Tibial artery (tissue), 4 donors: ENCODE data around the gene PTPN14.

Source experiments
- DNase-seq, 2 donors: peaks; one replicate each; pipeline ENCODE4 v3.0.0-alpha.2; 2019
- H3K27ac ChIP-seq, 2 donors: fragments of 200-600 bp; sonication (generic) in 1 of 2; 1 replicate in 1 of 2; 2 replicates in 1 of 2; pipeline ENCODE4 v1.5.1; 2018 to 2019; ENCODE audit warnings: mild to moderate bottlenecking in 1 of 2
- H3K27me3 ChIP-seq, 2 donors: fragments of 200-600 bp; sonication (generic) in 1 of 2; one replicate each; pipeline versions ENCODE4 v1.5.1 to v1.6.0; 2016 to 2019
- H3K36me3 ChIP-seq, 3 donors: fragments of 200-600 bp; sonication (generic) in 2 of 3; one replicate each; pipeline ENCODE4 v1.5.1; 2016 to 2019; ENCODE audit warnings: mild to moderate bottlenecking in 2 of 3
- H3K4me1 ChIP-seq, 4 donors: fragments of 200-600 bp; sonication (generic) in 2 of 4; 1 replicate in 3 of 4; 2 replicates in 1 of 4; pipeline ENCODE4 v1.5.1; 2016 to 2019
- H3K4me3 ChIP-seq, 2 donors: fragments of 200-600 bp; sonication (generic) in 1 of 2; 1 replicate in 1 of 2; 2 replicates in 1 of 2; pipeline ENCODE4 v1.5.1; 2018 to 2019; ENCODE audit warnings: mild to moderate bottlenecking in 2 of 2
- H3K9me3 ChIP-seq, 3 donors: fragments of 200-600 bp; sonication (generic) in 1 of 3; one replicate each; pipeline ENCODE4 v1.5.1; 2016 to 2019
- intact Hi-C: fragments of 100-400 bp; cut with DNase I; formaldehyde crosslinking; loops from one replicate; pipeline ENCODE4 v1.15.0; 2023; ENCODE audit warnings: low total_unique reads
- TF ChIP-seq, protein P1 (sequence below), 2 experiments: fragments of 200-600 bp in 1 of 2; fragments of 450-650 bp in 1 of 2; IDR thresholded peaks; one replicate each; pipeline ENCODE4 v1.5.1; 2017 to 2019; ENCODE audit warnings: antibody characterized with exemption in 2 of 2, mild to moderate bottlenecking in 1 of 2, moderate library complexity in 1 of 2

PTPN14 gene

GRCh38 chr1:214544791-214545190 lies 6.6 kb downstream of the PTPN14 start:
- H3K4me1 ChIP-seq = peaks cover 0 to 66% (median 23%) of the 10 kb centered on the region in 4 donors

DNA sequence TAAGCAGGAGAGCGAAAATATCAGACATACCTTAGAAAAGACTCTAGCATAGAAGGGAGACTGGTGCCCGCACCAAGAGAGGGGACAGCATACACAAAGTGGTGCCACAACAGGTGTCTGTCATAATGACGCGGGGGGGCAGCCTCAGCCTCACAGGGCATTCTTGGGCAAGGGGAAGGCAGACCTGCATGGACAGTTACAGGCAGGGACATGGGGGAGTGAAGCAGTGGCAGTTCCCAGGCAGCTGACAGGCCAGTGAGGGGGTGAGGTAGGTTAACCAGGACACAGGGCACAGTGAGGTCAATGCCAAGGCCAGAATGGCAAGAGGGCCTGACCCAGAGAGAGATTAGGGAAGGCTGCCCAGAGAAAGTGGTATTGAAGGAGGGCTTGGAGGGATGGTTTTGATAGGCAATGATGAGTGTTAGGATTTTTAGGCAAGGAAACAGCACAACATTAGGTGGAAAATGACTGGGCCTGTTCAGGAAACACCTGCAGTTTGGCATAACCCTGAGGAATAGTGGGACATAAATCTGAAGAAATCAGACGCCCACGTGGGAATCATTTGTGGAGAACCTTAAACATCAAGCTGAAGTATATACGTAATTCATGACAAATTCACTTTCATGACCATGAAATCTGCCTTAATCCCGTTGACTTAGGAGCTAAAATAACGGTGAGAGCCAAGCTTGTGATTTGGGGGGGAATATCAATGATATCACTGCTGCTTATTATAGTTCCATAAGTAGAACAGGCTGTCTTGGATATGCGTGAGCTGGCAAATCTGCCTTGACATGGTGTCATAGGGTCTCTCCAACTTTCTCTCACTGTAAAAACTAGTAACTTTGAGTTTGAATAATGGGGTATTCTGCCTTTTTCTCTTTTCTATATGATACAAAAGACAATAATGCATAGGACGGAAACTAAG lies 8.9 kb downstream of the PTPN14 start:
- H3K27me3 ChIP-seq = no peaks in the 10 kb centered on the region
- H3K4me3 ChIP-seq = no peak overlapping the region
- no peaks in the 10 kb centered on the region for H3K9me3 ChIP-seq
- peaks cover 0 to 59% (median 7%) of the 10 kb centered on the region in 4 donors for H3K4me1 ChIP-seq
- no peak for DNase-seq
- intact Hi-C loops = no loop called here
- TF ChIP-seq, protein P1, sequence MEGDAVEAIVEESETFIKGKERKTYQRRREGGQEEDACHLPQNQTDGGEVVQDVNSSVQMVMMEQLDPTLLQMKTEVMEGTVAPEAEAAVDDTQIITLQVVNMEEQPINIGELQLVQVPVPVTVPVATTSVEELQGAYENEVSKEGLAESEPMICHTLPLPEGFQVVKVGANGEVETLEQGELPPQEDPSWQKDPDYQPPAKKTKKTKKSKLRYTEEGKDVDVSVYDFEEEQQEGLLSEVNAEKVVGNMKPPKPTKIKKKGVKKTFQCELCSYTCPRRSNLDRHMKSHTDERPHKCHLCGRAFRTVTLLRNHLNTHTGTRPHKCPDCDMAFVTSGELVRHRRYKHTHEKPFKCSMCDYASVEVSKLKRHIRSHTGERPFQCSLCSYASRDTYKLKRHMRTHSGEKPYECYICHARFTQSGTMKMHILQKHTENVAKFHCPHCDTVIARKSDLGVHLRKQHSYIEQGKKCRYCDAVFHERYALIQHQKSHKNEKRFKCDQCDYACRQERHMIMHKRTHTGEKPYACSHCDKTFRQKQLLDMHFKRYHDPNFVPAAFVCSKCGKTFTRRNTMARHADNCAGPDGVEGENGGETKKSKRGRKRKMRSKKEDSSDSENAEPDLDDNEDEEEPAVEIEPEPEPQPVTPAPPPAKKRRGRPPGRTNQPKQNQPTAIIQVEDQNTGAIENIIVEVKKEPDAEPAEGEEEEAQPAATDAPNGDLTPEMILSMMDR (IDR thresholded peaks at IDR 0.05) = no peak
- no peaks in the 10 kb centered on the region for H3K36me3 ChIP-seq
- no peak overlapping the region for H3K27ac ChIP-seq

More at GRCh38 chr1:214544791-214545190, 6.6 kb downstream of the PTPN14 start:
- Histone ChIP-seq H3K27me3 (no peaks in the 10 kb centered on the region), H3K36me3 (no peaks in the 10 kb centered on the region), H3K4me3 (no peak overlapping the region), H3K27ac (no peak overlapping the region), H3K9me3 (no peaks in the 10 kb centered on the region)
- no peak for DNase-seq
- intact Hi-C loops = no loop called here
- TF ChIP-seq, protein P1 (IDR thresholded peaks at IDR 0.05) = no peak

DNA sequence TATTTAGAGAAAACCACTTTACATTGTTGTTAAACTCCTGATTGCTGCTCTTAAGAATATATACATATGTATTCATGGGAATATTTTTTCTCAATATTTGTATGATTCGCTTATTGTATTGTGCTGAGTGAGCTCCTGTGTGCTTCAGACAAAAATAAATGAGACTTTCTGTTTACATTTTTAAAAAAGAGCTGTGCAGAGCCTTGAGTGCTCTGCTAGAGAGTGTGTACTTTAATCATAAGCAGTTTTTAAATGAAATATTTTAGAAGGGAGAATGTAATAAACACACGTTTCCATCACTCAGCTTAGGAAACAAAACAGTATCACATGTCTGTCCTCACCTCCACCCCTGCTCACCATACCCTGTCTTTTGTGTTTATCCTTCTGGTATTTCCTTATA lies 9.7 kb downstream of the PTPN14 start:
- Histone ChIP-seq H3K4me1 (peaks cover 0 to 52% (median 4%) of the 10 kb centered on the region in 4 donors), H3K36me3 (no peaks in the 10 kb centered on the region), H3K9me3 (no peaks in the 10 kb centered on the region), H3K27ac (no peak overlapping the region), H3K4me3 (no peak overlapping the region), H3K27me3 (no peaks in the 10 kb centered on the region)
- no peak for DNase-seq
- intact Hi-C loops = no loop called here
- TF ChIP-seq, protein P1 (IDR thresholded peaks at IDR 0.05) = no peak

DNA sequence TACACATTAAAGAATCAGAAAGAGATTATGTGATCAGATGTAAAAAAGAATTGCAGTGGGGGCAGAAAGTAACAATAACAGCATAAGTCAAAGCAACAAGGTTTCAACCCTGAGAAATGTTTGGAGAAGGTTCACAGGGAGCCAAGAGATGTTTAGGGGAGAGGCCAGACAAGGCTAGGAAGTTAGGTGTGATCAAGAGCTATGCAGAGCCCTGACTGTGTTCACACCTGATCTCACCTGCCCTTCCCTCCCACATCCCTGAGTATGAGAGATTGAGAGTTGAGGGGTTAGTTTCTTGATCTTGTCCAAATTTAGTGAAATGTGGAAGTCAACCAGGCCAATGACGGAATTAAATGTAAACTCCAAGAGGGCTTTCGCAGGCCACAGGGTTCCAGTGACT lies 10.2 kb downstream of the PTPN14 start:
- Histone ChIP-seq H3K36me3 (no peaks in the 10 kb centered on the region), H3K4me3 (no peak overlapping the region), H3K27ac (no peak overlapping the region), H3K27me3 (no peaks in the 10 kb centered on the region), H3K4me1 (peaks cover 0 to 47% (median 3%) of the 10 kb centered on the region in 4 donors), H3K9me3 (no peaks in the 10 kb centered on the region)
- TF ChIP-seq, protein P1 (IDR thresholded peaks at IDR 0.05) = no peak
- DNase-seq = no peak
- intact Hi-C loops = no loop called here

- no peak overlapping the region for H3K4me3 ChIP-seq
- intact Hi-C loops = loop anchor here (1.0 kb wide), 1 partner anchor 22 kb away; no protein-coding TSS in a partner anchor
- no peaks in the 10 kb centered on the region for H3K9me3 ChIP-seq
- peaks cover 0 to 38% (median 3%) of the 10 kb centered on the region in 4 donors for H3K4me1 ChIP-seq
- H3K27me3 ChIP-seq = no peaks in the 10 kb centered on the region
- no peak for DNase-seq
- TF ChIP-seq, protein P1 (IDR thresholded peaks at IDR 0.05) = no peak
- no peaks in the 10 kb centered on the region for H3K36me3 ChIP-seq
- H3K27ac ChIP-seq = no peak overlapping the region
Observed at GRCh38 chr1:214540324-214540723, 11.1 kb downstream of the PTPN14 start.
